Activated T-cell treated with anti-CD3 and anti-CD28 coated beads for 24 hours (primary cell): ENCODE results near the gene PASK.
A peak's percentile ranks its signal among the peaks of the same experiment; 100 is the strongest.

Experiments
- DNase-seq: peaks from one replicate; pipeline ENCODE4 v3.0.0-alpha.2; 2020; ENCODE audit warnings: low read depth

PASK gene

DNA sequence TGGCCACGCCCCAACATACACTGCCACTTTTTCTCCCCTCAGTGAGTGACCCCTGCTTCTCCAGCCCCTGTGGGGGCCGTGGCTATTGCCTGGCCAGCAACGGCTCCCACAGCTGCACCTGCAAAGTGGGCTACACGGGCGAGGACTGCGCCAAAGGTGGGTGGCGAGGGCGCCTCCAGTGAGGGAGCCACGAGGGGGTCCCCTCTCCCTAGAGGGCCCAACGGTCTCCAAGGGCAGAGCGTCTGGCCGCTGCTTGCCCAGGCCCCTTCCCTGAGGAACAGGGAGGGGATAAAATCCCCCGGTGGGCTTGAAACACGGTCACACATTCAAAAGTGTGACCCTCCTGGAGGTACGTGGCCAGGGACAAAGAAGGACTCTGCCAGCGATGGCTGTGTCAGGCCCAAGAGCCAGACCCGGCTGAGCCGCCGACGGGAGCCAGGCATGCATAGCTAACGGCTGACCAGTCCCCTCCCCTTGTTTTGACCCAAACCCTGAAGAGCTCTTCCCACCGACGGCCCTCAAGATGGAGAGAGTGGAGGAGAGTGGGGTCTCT, 84.4 kb downstream of the PASK start:
- no peak for DNase-seq

DNA sequence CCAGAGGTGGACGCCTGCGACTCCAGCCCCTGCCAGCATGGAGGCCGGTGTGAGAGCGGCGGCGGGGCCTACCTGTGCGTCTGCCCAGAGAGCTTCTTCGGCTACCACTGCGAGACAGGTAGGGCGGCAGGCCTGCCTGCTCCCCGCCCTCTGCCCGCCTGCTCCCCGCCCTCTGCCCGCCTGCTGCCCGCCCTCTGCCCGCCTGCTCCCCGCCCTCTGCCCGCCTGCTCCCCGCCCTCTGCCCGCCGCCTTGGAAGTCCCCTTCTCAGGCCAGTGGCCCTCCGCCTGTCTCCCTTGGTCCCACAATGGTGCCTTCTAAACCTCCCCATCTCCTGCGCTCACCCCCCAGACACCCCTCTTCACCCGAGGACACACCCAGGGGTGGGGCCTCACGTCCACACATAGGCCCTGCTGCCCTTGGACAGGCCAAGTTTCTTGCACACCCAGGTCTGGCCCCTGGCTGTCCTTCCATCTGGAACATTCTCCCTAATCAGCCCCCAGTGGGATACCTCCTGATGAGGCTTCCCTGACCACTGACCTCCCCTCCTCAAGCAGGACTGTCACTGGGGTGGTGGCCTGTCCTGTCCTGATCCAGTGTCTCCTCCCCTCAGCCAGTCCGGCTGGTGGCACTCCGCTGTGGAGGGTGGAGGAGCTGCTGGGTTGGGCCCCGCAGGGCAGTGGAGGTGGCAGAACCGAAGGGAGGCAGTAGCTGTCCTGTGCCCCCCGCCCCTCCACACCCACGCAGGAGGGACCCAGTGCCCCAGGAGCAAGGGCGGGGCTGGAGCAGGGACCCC, 85.1 kb downstream of the PASK start:
- DNase-seq = peak; percentile 4

DNA sequence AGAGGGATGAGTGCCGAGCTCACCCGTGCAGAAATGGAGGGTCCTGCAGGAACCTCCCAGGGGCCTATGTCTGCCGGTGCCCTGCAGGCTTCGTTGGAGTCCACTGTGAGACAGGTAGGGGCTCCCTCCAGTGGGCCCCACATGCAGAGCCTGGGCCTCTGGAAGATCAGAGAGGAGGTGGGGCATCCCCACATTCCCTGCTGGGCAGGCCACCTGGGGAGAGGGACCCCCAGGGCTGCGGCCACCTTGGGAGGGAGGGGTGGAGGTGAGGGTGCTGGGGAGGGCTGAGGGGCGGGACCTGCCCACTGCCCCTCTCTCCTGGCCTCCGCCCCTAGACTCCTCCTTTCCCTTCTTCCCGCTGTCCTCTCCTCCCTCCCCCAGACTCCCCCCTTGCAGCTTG, 85.7 kb downstream of the PASK start:
- DNase-seq = no peak

DNA sequence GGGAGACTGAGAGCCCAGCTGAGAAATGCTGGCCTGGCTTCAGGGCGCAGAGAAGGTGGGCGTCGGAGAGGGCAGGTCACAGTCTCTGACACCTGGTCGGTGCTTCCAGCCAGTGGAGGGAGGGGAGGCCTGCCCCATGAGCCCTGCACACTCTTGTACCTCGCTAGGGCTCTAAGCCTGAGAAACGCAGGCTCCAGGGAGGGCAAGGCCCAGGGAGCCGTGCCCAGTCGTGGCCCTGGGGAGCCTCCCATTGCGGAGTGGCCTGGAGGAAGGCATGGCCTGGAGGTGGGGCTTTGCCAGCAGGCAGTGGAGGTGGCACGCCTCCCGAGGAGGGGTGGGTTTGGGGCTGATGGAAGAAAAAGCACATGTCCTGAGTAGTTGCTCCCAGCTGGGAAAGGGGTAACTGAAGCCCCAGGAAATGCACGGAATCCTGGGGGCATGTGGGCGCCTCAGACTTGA, 86.2 kb downstream of the PASK start:
- no peak for DNase-seq

DNA sequence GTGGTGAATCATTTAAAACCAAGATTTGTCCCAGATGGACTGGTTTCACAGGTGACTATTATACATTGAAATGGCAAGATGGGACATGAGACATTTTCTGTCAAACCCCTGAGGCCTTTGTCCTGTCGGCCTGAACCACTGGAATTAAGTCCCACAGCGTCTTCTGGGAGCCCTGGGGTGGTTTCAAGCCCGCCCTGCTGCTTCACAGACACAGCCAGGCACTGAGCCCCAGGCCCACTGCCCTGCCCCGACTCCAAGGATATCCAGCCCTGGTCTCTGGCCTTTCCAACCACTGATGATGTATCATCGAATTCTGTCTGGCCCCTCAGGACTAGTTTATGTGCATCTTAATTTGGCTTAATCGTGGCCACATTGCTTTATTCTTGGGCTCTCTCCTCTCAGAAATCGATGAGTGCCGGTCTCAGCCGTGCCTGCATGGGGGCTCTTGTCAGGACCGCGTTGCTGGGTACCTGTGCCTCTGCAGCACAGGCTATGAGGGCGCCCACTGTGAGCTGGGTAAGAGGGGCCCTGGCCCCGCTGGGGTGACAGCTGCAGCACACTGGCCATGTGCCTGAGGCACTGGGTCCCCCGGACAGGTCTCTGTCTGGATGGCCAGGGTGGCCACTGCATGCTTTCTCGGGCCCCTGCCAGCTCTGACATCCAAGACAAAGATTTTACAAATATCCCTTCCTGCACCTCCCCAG, 86.7 kb downstream of the PASK start:
- no peak for DNase-seq

DNA sequence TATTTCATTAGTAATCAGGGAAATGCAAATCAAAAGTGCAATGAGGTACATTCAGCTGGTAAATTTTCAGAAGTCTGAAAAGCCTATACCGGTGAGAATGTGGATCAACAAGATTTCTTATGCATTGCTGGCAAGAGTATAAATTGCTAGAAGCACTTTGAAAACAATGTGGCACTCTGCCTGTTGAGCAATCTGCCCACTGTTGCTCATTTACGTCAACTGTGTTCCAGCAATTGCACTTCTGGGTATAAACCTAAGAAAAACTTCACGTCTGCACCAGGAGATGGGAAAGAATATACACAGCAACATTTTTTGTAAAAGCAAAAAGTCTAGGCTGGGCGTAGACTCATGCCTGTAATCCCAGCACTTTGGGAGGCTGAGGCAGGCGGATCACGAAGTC, 88.0 kb downstream of the PASK start:
- DNase-seq = no peak
